Ovary (tissue), 9 donors: ENCODE data around the gene CD68. TPM values are rescaled to one million over a fixed set of nuclear protein-coding genes. Genes with fewer than 3 reads are reported as not detected.

Experiments used
- DNase-seq, 5 donors: peaks; one replicate each; pipeline ENCODE4 v3.0.0-alpha.2; 2019 to 2020
- H3K27ac ChIP-seq, 2 donors: fragments of 200-600 bp; one replicate each; pipeline versions ENCODE4 v1.5.1 to v1.8.0; 2019 to 2022
- H3K27me3 ChIP-seq: fragments of 200-600 bp; one replicate; pipeline ENCODE4 v1.8.0; 2022
- H3K36me3 ChIP-seq: fragments of 200-600 bp; sonication (generic); one replicate; pipeline ENCODE4 v1.5.1; 2019
- H3K4me1 ChIP-seq: one replicate; pipeline ENCODE4 v1.8.1; 2013; ENCODE audit warnings: mild to moderate bottlenecking, moderate library complexity; ENCODE audit not compliant: insufficient read depth
- H3K4me3 ChIP-seq: fragments of 200-600 bp; sonication (generic); one replicate; pipeline ENCODE4 v1.5.1; 2017
- H3K9me3 ChIP-seq, 2 donors: fragments of 200-600 bp in 1 of 2; sonication (generic) in 1 of 2; one replicate each; pipeline versions ENCODE4 v1.5.1 to v1.8.1; 2013 to 2019; ENCODE audit warnings: mild to moderate bottlenecking in 1 of 2, moderate library complexity in 1 of 2
- CTCF ChIP-seq, 3 donors: fragments of 450-650 bp in 2 of 3; fragments of 200-600 bp in 1 of 3; IDR thresholded peaks; one replicate each; pipeline versions ENCODE4 v1.5.1 to v1.8.0; 2016 to 2022; ENCODE audit warnings: antibody characterized with exemption in 3 of 3, mild to moderate bottlenecking in 1 of 3
- EP300 ChIP-seq: sonication (generic); formaldehyde crosslinking; IDR thresholded peaks from one replicate; pipeline ENCODE4 v1.6.1; 2017; ENCODE audit warnings: antibody characterized with exemption
- POLR2A ChIP-seq: fragments of 450-650 bp; IDR thresholded peaks from one replicate; pipeline ENCODE4 v1.6.1; 2017; ENCODE audit warnings: antibody characterized with exemption, mild to moderate bottlenecking, moderate library complexity
- WGBS, 3 donors: extraction: QIAGEN DNeasy Blood & Tissue Kit in 1 of 3; methylation state at CpG; one replicate each; pipeline versions ENCODE4 v1.1.5 to v1.1.7; 2013 to 2017; 5-methylcytosine and 5-hydroxymethylcytosine counted together
- intact Hi-C, 4 donors: fragments of 100-400 bp; cut with DNase I; formaldehyde crosslinking; loops; one replicate each; pipeline versions ENCODE4 v1.11.0 to v1.15.1; 2022 to 2023
- polyA plus RNA-seq, 2 donors: library from polyadenylated mRNA; stranded (reverse); fragments of 200-250 nt in 1 of 2; fragments of 350-450 nt in 1 of 2; fragmentation: Illumina TruSeq in 1 of 2; extraction: RNeasy Lipid Tissue Mini Kit (QIAGEN cat#74804) in 1 of 2; gene quantifications; one replicate each; pipeline ENCODE4 v1.2.3, GENCODE V29; 2013 to 2014
- total RNA-seq, 7 donors: library from RNA; depleted of rRNA in 2 of 7; stranded (reverse); fragments of >200 nt in 2 of 7; fragmentation: NEBNext Ultra II Directional in 3 of 7; extraction: Animal tissue kit (Norgen Biotek cat#: 25700) in 3 of 7; gene quantifications; one replicate each; pipeline versions ENCODE4 v1.1.0 to v1.2.4, GENCODE V29; 2016 to 2023
- donor health status: DM: no; HTN: no; CAD: no; lungs with moderate emphysema.
- donor health status: DM: no; HTN: no; CAD: no.
- donor health status: Bipolar disorder and iron deficiency.
- donor health status: DM: yes; HTN: yes; CAD: no.
- donor health status: DM: no; HTN: no; CAD: no.
- donor health status: DM: yes; HTN: yes; CAD: no.

Gene CD68
- total and polyA plus RNA-seq, 9 donors: 5.2 to 132 (median 15.4) TPM

DNA sequence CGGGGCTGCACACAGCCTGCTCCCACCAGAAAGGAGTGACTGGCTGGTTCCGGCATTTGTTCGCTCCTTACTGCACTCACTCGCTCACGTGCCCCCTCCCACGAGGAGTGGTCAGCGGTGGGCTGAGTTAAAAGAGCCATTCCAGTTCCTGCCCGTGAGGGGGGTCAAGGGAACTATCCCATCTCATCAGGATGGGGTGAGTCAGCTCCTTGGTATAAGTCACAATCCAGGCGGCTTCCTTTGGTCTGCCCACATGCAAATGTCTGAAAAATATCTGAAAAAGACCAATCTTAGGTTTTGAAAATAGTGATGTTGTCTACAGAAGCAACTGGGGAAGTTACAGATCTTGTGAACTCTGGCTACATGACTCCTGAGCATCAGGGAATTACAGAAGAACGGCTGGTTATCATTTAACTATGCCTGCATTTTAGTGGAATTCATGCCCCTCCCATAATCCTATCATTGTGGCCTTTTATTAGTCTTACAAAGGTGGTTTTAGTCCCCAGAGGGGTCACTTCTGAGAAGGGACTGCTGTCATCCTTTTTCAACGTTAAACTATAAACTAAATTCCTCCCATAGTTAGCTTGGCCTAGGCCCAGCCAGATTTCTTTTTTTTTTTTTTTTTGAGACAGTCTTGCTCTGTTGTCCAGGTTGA lies 40.4 kb upstream of the CD68 start:
- Histone ChIP-seq H3K9me3 (no peaks in the 10 kb centered on the region), H3K4me3 (no peak overlapping the region), H3K36me3 (no peaks in the 10 kb centered on the region), H3K27ac (no peak overlapping the region), H3K4me1 (peaks cover 2% of the 10 kb centered on the region), H3K27me3 (no peaks in the 10 kb centered on the region)
- intact Hi-C loops: no loop called here
- no peak for DNase-seq
- TF ChIP-seq POLR2A: no peak
- no peak for TF ChIP-seq EP300
- no peak for TF ChIP-seq CTCF (IDR thresholded peaks at IDR 0.05)
- WGBS, 3 donors: 67 to 70% (median 67%) methylated on average over 11 of the region's 11 CpGs

- Histone ChIP-seq H3K4me3 (no peak overlapping the region), H3K36me3 (no peaks in the 10 kb centered on the region), H3K9me3 (no peaks in the 10 kb centered on the region), H3K4me1 (peaks cover 8% of the 10 kb centered on the region), H3K27ac (no peak overlapping the region), H3K27me3 (no peaks in the 10 kb centered on the region)
- no peak for DNase-seq
- WGBS, 3 donors: 83 to 89% (median 86%) methylated on average over 9 of the region's 9 CpGs
- no peak for TF ChIP-seq EP300
- no peak for TF ChIP-seq POLR2A
- no peak for TF ChIP-seq CTCF (IDR thresholded peaks at IDR 0.05)
- intact Hi-C loops: no loop called here
Measured at GRCh38 chr17:7541074-7541621, 38.3 kb upstream of the CD68 start.

DNA sequence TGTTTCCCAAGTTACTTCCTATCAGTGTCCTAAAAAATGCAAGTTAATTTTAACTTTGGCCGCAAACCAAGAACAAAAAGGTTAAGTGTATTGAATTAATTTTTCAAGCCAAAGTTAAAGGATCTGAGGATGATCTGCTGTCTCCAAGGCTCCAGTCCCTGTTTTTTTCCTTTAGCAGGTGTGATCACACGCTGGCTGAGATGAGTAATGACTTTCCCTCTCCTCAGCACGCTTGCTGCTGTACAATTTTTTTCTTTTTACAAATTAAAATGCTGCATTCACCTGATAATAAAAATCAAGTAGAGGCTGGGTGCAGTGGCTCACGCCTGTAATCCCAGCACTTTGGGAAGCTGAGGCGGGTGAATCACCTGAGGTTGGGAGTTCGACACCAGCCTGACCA lies 34.5 kb upstream of the CD68 start:
- Histone ChIP-seq H3K36me3 (no peaks in the 10 kb centered on the region), H3K4me3 (no peak overlapping the region), H3K27me3 (no peaks in the 10 kb centered on the region), H3K27ac (no peak overlapping the region), H3K9me3 (no peaks in the 10 kb centered on the region), H3K4me1 (peaks cover 13% of the 10 kb centered on the region)
- intact Hi-C loops: no loop called here
- WGBS, 3 donors: 32 to 46% (median 43%) methylated on average over 6 of the region's 6 CpGs
- no peak for TF ChIP-seq CTCF (IDR thresholded peaks at IDR 0.05)
- no peak for TF ChIP-seq EP300
- TF ChIP-seq POLR2A: no peak
- DNase-seq: no peak

DNA sequence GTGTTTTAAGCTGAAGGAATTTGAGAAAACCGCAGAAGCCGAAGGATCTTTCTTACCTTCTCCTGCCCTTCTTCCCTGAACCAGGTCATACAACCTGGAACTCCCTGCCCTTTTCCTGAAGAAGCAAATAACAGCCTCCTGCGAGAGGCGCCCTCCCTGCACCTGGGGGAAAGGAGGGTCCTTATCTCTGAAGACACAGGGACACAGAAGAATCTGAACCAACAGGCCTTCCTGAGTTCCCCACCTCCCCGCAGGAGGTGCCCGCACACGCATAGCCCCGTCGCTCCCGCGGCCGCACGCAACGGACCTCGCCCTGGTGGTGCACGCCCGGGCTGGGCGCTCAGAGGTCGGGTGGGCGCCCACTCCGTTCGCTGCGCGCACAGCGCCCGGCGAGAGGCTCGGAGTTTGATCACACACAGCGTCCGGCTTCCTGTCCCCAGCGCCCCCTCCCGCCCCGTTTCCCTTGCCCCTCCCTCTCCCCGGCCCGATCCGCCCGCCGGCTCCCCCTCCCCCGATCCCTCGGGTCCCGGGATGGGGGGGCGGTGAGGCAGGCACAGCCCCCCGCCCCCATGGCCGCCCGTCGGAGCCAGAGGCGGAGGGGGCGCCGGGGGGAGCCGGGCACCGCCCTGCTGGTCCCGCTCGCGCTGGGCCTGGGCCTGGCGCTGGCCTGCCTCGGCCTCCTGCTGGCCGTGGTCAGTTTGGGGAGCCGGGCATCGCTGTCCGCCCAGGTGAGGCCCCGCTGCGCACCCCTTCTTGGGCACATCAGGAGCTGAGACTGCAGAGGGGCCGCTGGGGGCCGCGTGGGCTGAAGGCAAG lies 30.6 kb upstream of the CD68 start, which contains the start of gene TNFSF12:
TSS of gene TNFSF12 (plus strand) at position 474 of the 816 bp plus-strand sequence. CDS start at position 570, 96 bp downstream.
- Histone ChIP-seq H3K27me3 (no peaks in the 10 kb centered on the region), H3K4me1 (peaks cover 12% of the 10 kb centered on the region), H3K9me3 (no peaks in the 10 kb centered on the region), H3K4me3 (peak within 1 kb of the TSS; percentile 80), H3K27ac (peak within 1 kb of the TSS; percentile 74 to 90), H3K36me3 (no peaks in the 10 kb centered on the region)
- TF ChIP-seq EP300 (no peak), CTCF (IDR thresholded peaks at IDR 0.05) (peak in 1 of 3 donors; percentile 48), POLR2A (no peak)
- intact Hi-C loops: no loop called here
- 1% methylated on average over 32 to 65 of the region's 65 CpGs for WGBS, 3 donors
- peak; percentile 67 to 78 (median 73) for DNase-seq
